A549 treated with DMSO at 1 μM for 4 hours (cell line): Measurements from ENCODE around the gene PRDM15. TPM values are rescaled to one million over a fixed set of nuclear protein-coding genes. Genes with fewer than 3 reads are reported as not detected.

Experiments
- total RNA-seq: library from RNA; stranded (reverse); fragments of 200-300 nt; extraction: Qiagen RNA extraction; gene quantifications from 5 replicates; pipeline ENCODE4 v1.2.3, GENCODE V29; 2022; ENCODE audit warnings: low read depth

The PRDM15 gene
- total RNA-seq: 2.5 to 4.3 TPM (median 3.8 TPM) in 5 replicates

GRCh38 chr21:41879190-41879998 is at the start of gene PRDM15:
Gene PRDM15 (minus strand): TSS chr21:41879344. CDS start chr21:41860363, 18,981 bp downstream.

GRCh38 chr21:41766883-41767605 is 112.1 kb downstream of the PRDM15 start, which contains the start of gene RIPK4:
Gene RIPK4 (minus strand): TSS chr21:41767052. CDS start chr21:41767041, 11 bp downstream.

Other genes starting within 250 kb of the PRDM15 start
- 11.4 to 15.0 TPM (median 12.3 TPM) in 5 replicates for gene RIPK4, start 112.3 kb downstream of the PRDM15 start, total RNA-seq
- 10.4 to 11.6 TPM (median 10.7 TPM) in 5 replicates for gene C2CD2, start 74.7 kb upstream of the PRDM15 start, total RNA-seq
- gene ZBTB21, start 131.0 kb upstream of the PRDM15 start, total RNA-seq: 5.9 to 7.7 TPM (median 6.9 TPM) in 5 replicates
- gene UMODL1, start 192.0 kb upstream of the PRDM15 start, total RNA-seq: not detected in 5 replicates